ENCODE measurements around the gene AQP2.
A peak's percentile ranks its signal among the peaks of the same experiment; 100 is the strongest.

The AQP2 gene, protein sequence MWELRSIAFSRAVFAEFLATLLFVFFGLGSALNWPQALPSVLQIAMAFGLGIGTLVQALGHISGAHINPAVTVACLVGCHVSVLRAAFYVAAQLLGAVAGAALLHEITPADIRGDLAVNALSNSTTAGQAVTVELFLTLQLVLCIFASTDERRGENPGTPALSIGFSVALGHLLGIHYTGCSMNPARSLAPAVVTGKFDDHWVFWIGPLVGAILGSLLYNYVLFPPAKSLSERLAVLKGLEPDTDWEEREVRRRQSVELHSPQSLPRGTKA

GRCh38 chr12:49950273-49951251, at the start of gene AQP2:
AQP2 (plus strand) TSS chr12:49950737; CDS start chr12:49950831, 94 bp downstream.
- H3K36me3 Mint-ChIP-seq = no peaks in the 10 kb centered on the region
- peaks cover 12% of the 10 kb centered on the region for H3K27me3 Mint-ChIP-seq
- H3K9me3 Mint-ChIP-seq = no peaks in the 10 kb centered on the region
- H3K4me3 Mint-ChIP-seq = no peak within 1 kb of the TSS
- H3K27ac Mint-ChIP-seq = no peak within 1 kb of the TSS
- peaks cover 7% of the 10 kb centered on the region for H3K4me1 Mint-ChIP-seq

GRCh38 chr12:49901026-49901425, 49.5 kb upstream of the AQP2 start:
- Mint-ChIP-seq H3K4me3 (no peak overlapping the region), H3K36me3 (no peaks in the 10 kb centered on the region), H3K27ac (no peak overlapping the region), H3K9me3 (no peaks in the 10 kb centered on the region), H3K4me1 (peaks cover 13% of the 10 kb centered on the region), H3K27me3 (no peaks in the 10 kb centered on the region)

GRCh38 chr12:49901986-49902385, 48.6 kb upstream of the AQP2 start:
- Mint-ChIP-seq H3K4me1 (peaks cover 13% of the 10 kb centered on the region), H3K27ac (no peak overlapping the region), H3K36me3 (no peaks in the 10 kb centered on the region), H3K4me3 (no peak overlapping the region), H3K27me3 (no peaks in the 10 kb centered on the region), H3K9me3 (no peaks in the 10 kb centered on the region)

GRCh38 chr12:49902399-49903350, 47.9 kb upstream of the AQP2 start:
- peaks cover 13% of the 10 kb centered on the region for H3K4me1 Mint-ChIP-seq
- H3K4me3 Mint-ChIP-seq = peak overlapping the region; percentile 76
- no peaks in the 10 kb centered on the region for H3K9me3 Mint-ChIP-seq
- H3K27ac Mint-ChIP-seq = no peak overlapping the region
- no peaks in the 10 kb centered on the region for H3K27me3 Mint-ChIP-seq
- H3K36me3 Mint-ChIP-seq = no peaks in the 10 kb centered on the region

GRCh38 chr12:49903351-49903699, 47.2 kb upstream of the AQP2 start:
- peaks cover 13% of the 10 kb centered on the region for H3K4me1 Mint-ChIP-seq
- H3K27me3 Mint-ChIP-seq = no peaks in the 10 kb centered on the region
- H3K4me3 Mint-ChIP-seq = peak overlapping the region; percentile 76
- no peaks in the 10 kb centered on the region for H3K9me3 Mint-ChIP-seq
- no peak overlapping the region for H3K27ac Mint-ChIP-seq
- no peaks in the 10 kb centered on the region for H3K36me3 Mint-ChIP-seq

GRCh38 chr12:49903700-49904423, 46.7 kb upstream of the AQP2 start, which contains the start of gene FAIM2:
FAIM2 (minus strand) TSS chr12:49903900; CDS start chr12:49903792, 108 bp downstream.
- Mint-ChIP-seq H3K27ac (no peak within 1 kb of the TSS), H3K4me1 (peaks cover 13% of the 10 kb centered on the region), H3K4me3 (peak within 1 kb of the TSS; percentile 83), H3K36me3 (no peaks in the 10 kb centered on the region), H3K27me3 (no peaks in the 10 kb centered on the region), H3K9me3 (no peaks in the 10 kb centered on the region)

GRCh38 chr12:49904601-49905000, 45.9 kb upstream of the AQP2 start:
- no peaks in the 10 kb centered on the region for H3K9me3 Mint-ChIP-seq
- H3K27me3 Mint-ChIP-seq = no peaks in the 10 kb centered on the region
- H3K4me3 Mint-ChIP-seq = peak overlapping the region; percentile 83
- no peaks in the 10 kb centered on the region for H3K36me3 Mint-ChIP-seq
- H3K4me1 Mint-ChIP-seq = peaks cover 13% of the 10 kb centered on the region
- H3K27ac Mint-ChIP-seq = no peak overlapping the region

DNA sequence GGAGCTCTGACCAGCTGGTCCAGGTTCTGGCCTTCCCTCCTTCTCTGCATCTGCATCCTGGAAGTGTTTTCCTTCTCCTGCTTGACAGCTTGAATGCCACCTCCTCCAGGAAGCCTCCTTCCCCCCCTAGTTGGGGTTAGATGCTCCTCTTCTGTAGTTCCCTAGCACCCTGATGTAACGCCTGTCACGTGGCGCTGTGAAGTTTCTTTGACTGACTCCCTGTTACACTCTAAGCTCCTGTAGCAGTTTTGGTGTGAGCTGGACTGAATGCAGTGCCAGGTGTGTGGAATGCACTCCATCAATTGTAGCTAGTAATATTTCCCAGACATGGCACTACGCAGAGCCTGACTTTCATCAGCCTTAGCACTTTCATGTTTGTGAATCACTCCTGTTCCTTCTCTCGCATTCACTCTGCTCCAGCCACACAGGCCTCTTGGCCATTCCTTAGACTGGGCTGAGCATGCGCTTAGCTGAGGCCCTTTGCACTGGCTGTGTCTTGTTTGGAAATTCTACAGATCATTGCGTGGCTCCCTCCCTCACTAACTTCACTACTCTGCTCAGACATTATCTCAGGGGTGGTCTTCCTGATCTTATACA, 44.7 kb upstream of the AQP2 start:
- no peaks in the 10 kb centered on the region for H3K27me3 Mint-ChIP-seq
- peak overlapping the region; percentile 45 for H3K4me3 Mint-ChIP-seq
- H3K4me1 Mint-ChIP-seq = peaks cover 13% of the 10 kb centered on the region
- no peaks in the 10 kb centered on the region for H3K9me3 Mint-ChIP-seq
- no peak overlapping the region for H3K27ac Mint-ChIP-seq
- H3K36me3 Mint-ChIP-seq = no peaks in the 10 kb centered on the region

DNA sequence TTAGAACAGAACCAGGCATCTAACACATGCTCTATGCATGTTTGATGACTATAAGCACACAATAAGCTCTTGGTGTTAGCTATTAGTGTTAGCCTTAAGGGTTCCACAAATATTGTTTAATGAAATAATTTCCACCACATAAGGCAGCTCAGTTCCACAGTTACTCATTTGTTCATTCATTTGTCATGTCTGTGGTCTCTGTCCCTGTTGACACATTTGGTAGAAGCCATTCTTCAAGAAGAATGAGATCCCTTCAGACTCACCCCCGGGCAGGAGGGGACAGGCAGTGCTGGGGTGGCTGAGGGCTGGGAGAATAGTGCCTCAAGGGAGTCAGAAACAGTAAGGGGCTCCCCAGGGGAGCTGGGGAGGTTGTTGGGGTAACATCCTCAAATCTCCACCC, 43.2 kb upstream of the AQP2 start:
- H3K27me3 Mint-ChIP-seq = no peaks in the 10 kb centered on the region
- H3K9me3 Mint-ChIP-seq = no peaks in the 10 kb centered on the region
- H3K4me3 Mint-ChIP-seq = no peak overlapping the region
- no peaks in the 10 kb centered on the region for H3K36me3 Mint-ChIP-seq
- no peak overlapping the region for H3K27ac Mint-ChIP-seq
- H3K4me1 Mint-ChIP-seq = peaks cover 13% of the 10 kb centered on the region

DNA sequence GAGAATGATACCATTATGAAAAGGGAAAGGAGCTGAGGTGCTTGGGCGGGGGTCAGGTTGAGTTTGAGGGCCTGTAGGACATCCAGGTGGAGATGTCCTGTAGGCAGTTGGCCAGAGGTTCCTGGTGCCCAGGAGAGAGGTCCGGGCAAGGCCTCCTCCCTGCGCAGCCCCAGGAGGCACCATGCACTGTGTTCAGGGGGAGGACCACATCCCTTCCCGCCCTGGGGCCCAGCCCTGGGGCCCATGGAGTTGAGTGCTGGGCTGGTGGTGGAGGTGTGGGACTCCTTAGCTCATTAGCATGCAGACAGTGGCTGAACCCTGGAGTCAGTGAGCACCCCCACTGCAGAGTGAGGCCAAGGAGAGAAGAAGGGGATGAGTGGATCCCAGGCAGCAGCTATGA, 41.2 kb upstream of the AQP2 start:
- H3K27ac Mint-ChIP-seq = no peak overlapping the region
- no peaks in the 10 kb centered on the region for H3K27me3 Mint-ChIP-seq
- H3K4me1 Mint-ChIP-seq = peaks cover 4% of the 10 kb centered on the region
- H3K36me3 Mint-ChIP-seq = no peaks in the 10 kb centered on the region
- H3K9me3 Mint-ChIP-seq = no peaks in the 10 kb centered on the region
- H3K4me3 Mint-ChIP-seq = no peak overlapping the region

GRCh38 chr12:49909826-49910225, 40.7 kb upstream of the AQP2 start:
- H3K4me1 Mint-ChIP-seq = no peaks in the 10 kb centered on the region
- no peaks in the 10 kb centered on the region for H3K36me3 Mint-ChIP-seq
- no peaks in the 10 kb centered on the region for H3K27me3 Mint-ChIP-seq

DNA sequence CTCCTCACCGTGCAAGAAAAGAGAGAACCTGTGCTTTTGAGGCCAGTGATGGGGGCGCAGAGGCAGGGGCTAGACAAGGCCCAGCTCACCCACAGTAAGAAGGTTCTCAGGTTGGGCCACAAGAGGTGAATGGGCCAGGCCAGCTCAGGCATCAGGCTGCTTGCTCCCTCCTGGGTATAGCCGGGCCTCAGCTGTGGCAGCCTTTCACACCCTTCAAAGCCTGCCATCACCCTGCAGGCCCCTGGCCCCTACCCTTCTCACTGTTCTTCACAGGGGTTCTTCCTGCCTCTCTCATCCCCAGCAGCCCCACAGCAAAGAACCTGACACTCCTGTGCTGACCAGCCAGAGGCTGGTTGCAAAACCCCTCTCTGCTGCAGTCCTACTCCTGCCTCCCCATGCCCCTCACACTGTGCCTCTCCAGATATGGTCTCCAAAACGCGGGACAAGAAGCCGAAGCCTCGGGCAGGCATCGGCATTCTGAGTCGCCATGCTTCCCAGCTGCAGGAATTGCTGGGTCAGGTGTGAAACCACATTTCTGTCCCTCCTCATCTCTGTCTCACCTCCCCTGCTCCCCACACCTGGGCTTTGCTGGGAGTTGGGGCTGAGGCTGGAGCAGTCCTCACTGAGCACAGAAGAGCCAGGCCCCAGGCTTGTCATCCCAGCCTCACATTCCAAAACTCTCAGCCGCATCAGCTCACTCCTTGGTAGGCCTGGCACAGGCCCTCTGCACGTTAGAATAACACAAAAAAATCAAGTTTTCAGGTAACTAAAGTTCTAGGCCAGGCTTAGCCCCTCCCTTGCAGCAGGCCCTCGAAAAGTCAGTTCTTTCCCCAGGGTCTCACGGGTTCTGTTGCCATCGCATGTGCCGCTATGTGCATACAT, 40.0 kb upstream of the AQP2 start:
- no peaks in the 10 kb centered on the region for H3K4me1 Mint-ChIP-seq
- no peak overlapping the region for H3K27ac Mint-ChIP-seq
- H3K4me3 Mint-ChIP-seq = no peak overlapping the region
- H3K9me3 Mint-ChIP-seq = no peaks in the 10 kb centered on the region
- no peaks in the 10 kb centered on the region for H3K27me3 Mint-ChIP-seq
- H3K36me3 Mint-ChIP-seq = no peaks in the 10 kb centered on the region

More at GRCh38 chr12:49909826-49910225, 40.7 kb upstream of the AQP2 start:
- Mint-ChIP-seq H3K27ac (no peak overlapping the region), H3K9me3 (no peaks in the 10 kb centered on the region), H3K4me3 (no peak overlapping the region)

GRCh38 chr12:49911213-49911605, 39.3 kb upstream of the AQP2 start:
- Mint-ChIP-seq H3K4me1 (no peaks in the 10 kb centered on the region), H3K36me3 (no peaks in the 10 kb centered on the region), H3K27ac (no peak overlapping the region), H3K27me3 (no peaks in the 10 kb centered on the region), H3K9me3 (no peaks in the 10 kb centered on the region), H3K4me3 (no peak overlapping the region)
